Tongue (tissue), 2 donors: ENCODE data around the gene PKP4. TPM values are rescaled to one million over a fixed set of nuclear protein-coding genes. Genes with fewer than 3 reads are reported as not detected.

Experiments
- DNase-seq: peaks from one replicate; pipeline ENCODE4 v3.0.0-alpha.2; 2015
- total RNA-seq: library from RNA; depleted of rRNA; stranded (reverse); fragments of >200 nt; gene quantifications from one replicate; pipeline ENCODE4 v1.2.3, GENCODE V29; 2014

PKP4 gene
- total RNA-seq, 1 donor from 2014 or later, result 52.1 TPM

- no peak for DNase-seq
Observed at GRCh38 chr2:158546412-158547144, 89.8 kb downstream of the PKP4 start.

- no peak for DNase-seq
Observed at GRCh38 chr2:158553257-158553656, 96.5 kb downstream of the PKP4 start.

- no peak for DNase-seq
Observed at GRCh38 chr2:158554996-158555395, 98.2 kb downstream of the PKP4 start.

- no peak for DNase-seq
Observed at GRCh38 chr2:158556124-158556523, 99.4 kb downstream of the PKP4 start.

- DNase-seq, result no peak
Observed at GRCh38 chr2:158557752-158558151, 101.0 kb downstream of the PKP4 start.

GRCh38 chr2:158559252-158559651 lies 102.5 kb downstream of the PKP4 start:
- no peak for DNase-seq

GRCh38 chr2:158560259-158560658 lies 103.5 kb downstream of the PKP4 start:
- no peak for DNase-seq

GRCh38 chr2:158561054-158561453 lies 104.3 kb downstream of the PKP4 start:
- DNase-seq, result no peak

- DNase-seq, result no peak
Observed at GRCh38 chr2:158567208-158567607, 110.5 kb downstream of the PKP4 start.

GRCh38 chr2:158569284-158569683 lies 112.5 kb downstream of the PKP4 start:
- DNase-seq, result no peak

GRCh38 chr2:158570869-158571268 lies 114.1 kb downstream of the PKP4 start:
- no peak for DNase-seq

- no peak for DNase-seq
Observed at GRCh38 chr2:158573739-158574138, 117.0 kb downstream of the PKP4 start.

GRCh38 chr2:158575051-158575635 lies 118.4 kb downstream of the PKP4 start:
- no peak for DNase-seq

- no peak for DNase-seq
Observed at GRCh38 chr2:158577141-158577540, 120.4 kb downstream of the PKP4 start.

GRCh38 chr2:158578703-158579330 lies 122.1 kb downstream of the PKP4 start:
- DNase-seq, result no peak

- no peak for DNase-seq
Observed at GRCh38 chr2:158579928-158580327, 123.2 kb downstream of the PKP4 start.

GRCh38 chr2:158580760-158581159 lies 124.0 kb downstream of the PKP4 start:
- DNase-seq, result no peak

GRCh38 chr2:158582670-158583069 lies 125.9 kb downstream of the PKP4 start:
- no peak for DNase-seq

GRCh38 chr2:158583923-158584322 lies 127.2 kb downstream of the PKP4 start:
- DNase-seq, result no peak

- DNase-seq, result no peak
Observed at GRCh38 chr2:158586491-158586890, 129.7 kb downstream of the PKP4 start.

GRCh38 chr2:158589303-158589702 lies 132.6 kb downstream of the PKP4 start:
- DNase-seq, result no peak

GRCh38 chr2:158598862-158599517 lies 142.2 kb downstream of the PKP4 start:
- no peak for DNase-seq

GRCh38 chr2:158599609-158600008 lies 142.9 kb downstream of the PKP4 start:
- DNase-seq, result no peak
